GM12874 (cell line): Measurements from ENCODE around the gene ARHGAP24.

ENCODE experiments used
- TF ChIP-seq, protein P1 (sequence below): IDR thresholded peaks from 2 replicates; pipeline ENCODE4 v1.5.1; 2011; ENCODE audit warnings: low read depth, mild to moderate bottlenecking, control low read depth, low read length, moderate library complexity; ENCODE audit not compliant: insufficient read depth

ARHGAP24 gene

DNA sequence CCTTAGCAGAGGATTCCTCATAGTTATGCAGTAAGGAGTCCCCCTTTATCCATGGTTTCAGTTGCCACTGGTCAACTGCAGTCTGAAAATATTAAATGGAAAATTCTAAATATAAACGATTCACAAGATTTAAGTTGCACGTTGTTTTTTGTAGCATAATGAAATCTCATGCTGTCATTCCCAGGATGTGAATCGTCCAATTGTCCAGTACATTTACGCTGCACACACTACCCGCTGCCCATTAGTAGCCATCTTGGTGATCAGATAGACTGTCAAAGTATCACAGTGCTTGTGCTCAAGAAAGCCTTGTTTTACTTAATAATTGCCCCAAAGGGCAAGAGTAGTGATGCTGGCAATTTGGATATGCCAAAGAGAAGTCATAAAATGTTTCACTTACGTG, 450.1 kb downstream of the ARHGAP24 start:
- TF ChIP-seq, protein P1, sequence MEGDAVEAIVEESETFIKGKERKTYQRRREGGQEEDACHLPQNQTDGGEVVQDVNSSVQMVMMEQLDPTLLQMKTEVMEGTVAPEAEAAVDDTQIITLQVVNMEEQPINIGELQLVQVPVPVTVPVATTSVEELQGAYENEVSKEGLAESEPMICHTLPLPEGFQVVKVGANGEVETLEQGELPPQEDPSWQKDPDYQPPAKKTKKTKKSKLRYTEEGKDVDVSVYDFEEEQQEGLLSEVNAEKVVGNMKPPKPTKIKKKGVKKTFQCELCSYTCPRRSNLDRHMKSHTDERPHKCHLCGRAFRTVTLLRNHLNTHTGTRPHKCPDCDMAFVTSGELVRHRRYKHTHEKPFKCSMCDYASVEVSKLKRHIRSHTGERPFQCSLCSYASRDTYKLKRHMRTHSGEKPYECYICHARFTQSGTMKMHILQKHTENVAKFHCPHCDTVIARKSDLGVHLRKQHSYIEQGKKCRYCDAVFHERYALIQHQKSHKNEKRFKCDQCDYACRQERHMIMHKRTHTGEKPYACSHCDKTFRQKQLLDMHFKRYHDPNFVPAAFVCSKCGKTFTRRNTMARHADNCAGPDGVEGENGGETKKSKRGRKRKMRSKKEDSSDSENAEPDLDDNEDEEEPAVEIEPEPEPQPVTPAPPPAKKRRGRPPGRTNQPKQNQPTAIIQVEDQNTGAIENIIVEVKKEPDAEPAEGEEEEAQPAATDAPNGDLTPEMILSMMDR: no peak

DNA sequence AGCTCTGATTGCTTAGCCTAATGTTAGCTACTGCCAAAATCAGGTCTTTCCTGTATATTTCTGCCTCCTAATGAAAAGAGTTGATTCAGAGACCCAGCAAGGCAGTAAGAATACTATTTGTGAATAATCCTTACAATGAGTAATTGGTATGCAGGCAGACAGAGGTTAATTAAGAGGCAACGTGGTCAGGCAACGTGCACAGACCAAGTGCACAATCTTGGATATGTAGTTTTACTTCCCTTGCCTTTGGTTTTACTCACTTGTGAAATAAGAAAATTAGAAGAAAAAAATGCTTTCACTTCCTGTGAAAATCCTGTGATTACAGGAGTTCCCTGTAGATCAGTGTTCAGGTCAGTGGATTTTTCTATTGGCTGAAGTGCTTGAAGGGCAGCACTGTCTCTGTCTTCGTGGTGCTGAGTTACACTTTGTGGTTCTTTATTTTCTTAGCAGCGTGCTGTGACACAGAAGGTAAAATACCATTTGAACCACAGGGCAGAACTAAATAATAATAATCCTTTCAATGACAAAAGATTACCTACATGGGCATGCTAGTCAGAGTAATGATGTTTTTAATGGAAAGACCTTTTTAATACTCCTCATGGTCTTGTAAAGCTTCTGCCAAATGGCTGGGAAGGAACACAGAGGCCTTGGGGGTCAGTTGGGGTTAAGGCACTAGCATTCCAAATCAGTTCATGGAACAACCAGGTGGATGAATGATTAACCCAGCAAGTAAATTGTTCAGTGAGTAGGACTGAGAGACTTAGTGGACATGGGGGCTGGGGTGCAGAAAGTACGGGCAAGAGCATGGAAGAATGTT, 454.0 kb downstream of the ARHGAP24 start:
- TF ChIP-seq, protein P1: no peak

DNA sequence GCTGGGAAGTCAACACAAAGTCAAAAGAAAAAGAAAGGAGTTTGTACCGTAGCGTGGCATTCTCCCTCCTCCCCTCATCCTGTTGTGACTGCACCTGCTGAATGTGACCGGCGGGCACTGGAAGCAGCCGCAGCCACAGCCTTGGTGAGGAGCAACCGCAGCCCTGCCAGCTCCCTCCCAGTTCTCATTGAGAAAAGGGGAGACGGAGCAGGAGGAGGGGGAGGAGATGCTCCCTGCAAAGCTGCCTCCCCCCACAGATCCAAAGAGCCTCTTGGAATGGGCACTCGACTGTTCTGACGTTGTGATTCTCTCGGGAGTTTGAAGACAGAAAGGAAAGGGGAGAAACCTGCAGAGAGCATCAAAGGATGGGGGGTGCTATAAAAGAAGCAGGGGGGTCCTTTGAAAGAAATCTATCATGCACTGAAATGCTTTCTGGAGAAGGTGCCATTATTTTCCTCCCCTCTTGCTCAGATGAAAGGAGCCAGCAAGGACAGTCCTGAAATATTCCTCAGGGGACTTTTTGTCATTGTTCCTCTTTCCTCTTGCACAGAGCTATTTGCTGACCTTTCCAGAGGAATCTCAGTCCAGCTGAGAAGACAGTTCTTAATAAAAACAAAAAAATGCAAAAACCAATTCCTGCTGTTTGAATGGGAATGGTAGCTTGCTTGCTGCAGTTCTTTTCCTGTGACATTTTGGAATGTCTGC, 455.2 kb downstream of the ARHGAP24 start:
- TF ChIP-seq, protein P1: no peak

DNA sequence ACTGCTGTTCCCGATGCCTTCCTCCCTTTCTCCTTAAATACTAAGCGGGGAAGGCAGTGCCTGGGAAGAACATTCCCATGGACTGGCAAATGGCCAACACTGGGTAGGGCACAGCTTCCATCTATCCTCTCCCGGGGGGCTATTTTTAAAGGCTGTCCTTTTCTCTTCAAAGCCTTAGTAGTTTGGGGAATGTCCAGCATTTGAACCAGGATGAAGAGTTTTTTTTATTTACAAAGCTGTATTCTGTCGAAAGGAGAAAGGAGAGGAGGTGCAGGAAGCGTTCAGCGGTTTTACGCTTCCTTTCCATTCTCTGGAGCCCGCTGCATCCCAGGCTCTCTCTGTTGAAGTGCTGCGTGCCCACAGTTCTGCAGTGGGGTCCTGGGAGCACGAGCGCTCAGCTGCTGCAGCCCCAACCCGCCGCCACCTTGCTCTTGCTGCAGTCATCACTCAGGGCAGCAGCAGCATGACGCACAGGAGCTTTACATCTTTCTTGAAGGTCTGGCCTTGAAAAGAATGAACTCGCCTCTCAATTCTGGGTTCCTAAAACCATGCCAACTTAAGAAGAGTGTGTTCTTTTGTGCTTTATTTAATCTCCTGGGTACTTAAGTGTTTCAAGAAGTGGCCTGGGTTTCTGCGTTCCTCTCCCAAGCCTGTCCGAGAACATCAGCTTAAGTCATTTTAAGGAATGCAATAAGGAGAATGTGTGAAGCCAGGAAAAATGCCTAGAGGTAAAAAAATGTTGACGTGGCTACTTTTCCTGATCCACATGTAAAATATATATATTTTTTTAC, 457.7 kb downstream of the ARHGAP24 start:
- TF ChIP-seq, protein P1: no peak

DNA sequence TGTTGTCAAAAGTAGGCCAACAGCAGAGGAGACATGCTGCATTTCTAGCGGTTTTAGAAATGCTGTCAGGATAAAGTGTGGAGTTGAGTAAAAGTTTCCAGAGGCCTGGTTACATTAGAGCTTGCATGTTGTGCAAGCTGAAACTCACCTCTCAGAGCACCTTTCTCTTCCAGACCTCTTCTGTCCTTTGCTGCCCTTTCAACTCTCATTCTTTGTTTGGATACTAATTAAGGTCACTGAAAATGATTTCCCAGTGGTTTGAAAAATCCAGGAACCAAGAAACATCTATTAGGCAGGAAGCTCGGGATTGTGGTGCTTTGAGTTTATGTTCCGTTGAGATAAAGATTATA, 458.3 kb downstream of the ARHGAP24 start:
- TF ChIP-seq, protein P1: no peak

DNA sequence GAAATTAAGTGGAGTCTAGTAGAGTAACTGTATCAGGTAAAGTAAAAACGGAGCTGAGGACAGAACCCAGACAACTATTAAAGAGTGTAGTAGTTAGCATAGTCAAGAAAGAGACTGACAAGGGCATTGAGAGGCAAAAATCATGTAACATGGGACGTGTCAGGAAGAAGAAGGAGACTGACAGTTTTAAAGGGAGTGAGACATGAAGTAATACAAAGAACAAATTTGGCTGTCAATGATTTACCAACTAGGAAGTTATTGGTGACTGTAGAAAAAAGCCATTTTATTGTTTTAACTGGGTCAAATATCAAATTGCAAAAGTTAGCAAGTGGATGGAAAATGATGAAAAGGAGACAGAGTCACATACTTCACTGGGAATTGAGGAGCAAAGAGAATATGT, 462.6 kb downstream of the ARHGAP24 start:
- TF ChIP-seq, protein P1: no peak

DNA sequence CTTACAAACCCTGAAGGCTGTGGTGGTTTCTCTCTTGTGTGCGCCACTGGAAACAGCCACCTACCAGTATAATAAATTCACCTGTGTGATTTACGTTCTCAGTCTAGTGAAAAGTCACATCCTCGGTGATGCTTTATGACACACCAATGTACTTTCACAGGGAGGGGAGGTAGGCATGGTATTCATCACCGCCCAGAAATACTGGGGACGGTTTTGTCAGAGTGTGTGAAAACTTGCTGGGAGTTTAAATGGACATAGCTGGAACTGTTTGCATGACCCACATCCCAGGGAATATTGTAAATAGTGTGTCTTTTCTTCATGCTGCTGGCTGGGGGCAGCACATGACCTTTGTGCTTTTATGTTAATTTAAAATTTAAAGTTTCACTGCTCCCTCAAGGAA, 463.1 kb downstream of the ARHGAP24 start:
- TF ChIP-seq, protein P1: no peak
